AG04449 (cell line): ENCODE data around the gene GIT2.
"Not testable (repeated sequence)": the region's sequence is repeated elsewhere in the genome, so short reads cannot be mapped to it uniquely, and the experiment has no call there.

ENCODE experiments used
- CTCF ChIA-PET: fragments of 350-600 bp; formaldehyde crosslinking; extraction: SDS; loops from one replicate; lab custom pipeline; 2021; ENCODE audit warnings: antibody characterized with exemption; lab: Yijun Ruan, JAX
- POLR2A ChIA-PET: fragments of 400-600, 350-600 bp; formaldehyde crosslinking; extraction: SDS; loops from one replicate; lab custom pipeline; 2020; ENCODE audit warnings: antibody characterized with exemption, inconsistent platforms; lab: Yijun Ruan, JAX
- DNase-seq: peaks from one replicate; pipeline ENCODE4 v3.0.0-alpha.2; 2010; ENCODE audit warnings: low read depth, low spot score
- H3K4me3 ChIP-seq: 2 replicates; pipeline ENCODE4 v1.5.1; 2011; ENCODE audit warnings: low read depth, mild to moderate bottlenecking, control low read depth, low read length
- TF ChIP-seq, protein P1 (sequence below): IDR thresholded peaks from one replicate; pipeline ENCODE4 v1.5.1; 2011; ENCODE audit warnings: mild to moderate bottlenecking, moderate library complexity, low read length, control low read depth, inconsistent platforms; ENCODE audit not compliant: insufficient read depth; ENCODE audit errors: missing control alignments

The GIT2 gene

GRCh38 chr12:109897029-109897428 lies 99.1 kb downstream of the GIT2 start:
- CTCF ChIA-PET: interaction anchor here (2.2 kb wide), 1 partner anchor 92 kb away, joined by 9 read pairs; no protein-coding TSS in a partner anchor
- DNase-seq: no peak
- POLR2A ChIA-PET: no interaction called here
- TF ChIP-seq, protein P1, sequence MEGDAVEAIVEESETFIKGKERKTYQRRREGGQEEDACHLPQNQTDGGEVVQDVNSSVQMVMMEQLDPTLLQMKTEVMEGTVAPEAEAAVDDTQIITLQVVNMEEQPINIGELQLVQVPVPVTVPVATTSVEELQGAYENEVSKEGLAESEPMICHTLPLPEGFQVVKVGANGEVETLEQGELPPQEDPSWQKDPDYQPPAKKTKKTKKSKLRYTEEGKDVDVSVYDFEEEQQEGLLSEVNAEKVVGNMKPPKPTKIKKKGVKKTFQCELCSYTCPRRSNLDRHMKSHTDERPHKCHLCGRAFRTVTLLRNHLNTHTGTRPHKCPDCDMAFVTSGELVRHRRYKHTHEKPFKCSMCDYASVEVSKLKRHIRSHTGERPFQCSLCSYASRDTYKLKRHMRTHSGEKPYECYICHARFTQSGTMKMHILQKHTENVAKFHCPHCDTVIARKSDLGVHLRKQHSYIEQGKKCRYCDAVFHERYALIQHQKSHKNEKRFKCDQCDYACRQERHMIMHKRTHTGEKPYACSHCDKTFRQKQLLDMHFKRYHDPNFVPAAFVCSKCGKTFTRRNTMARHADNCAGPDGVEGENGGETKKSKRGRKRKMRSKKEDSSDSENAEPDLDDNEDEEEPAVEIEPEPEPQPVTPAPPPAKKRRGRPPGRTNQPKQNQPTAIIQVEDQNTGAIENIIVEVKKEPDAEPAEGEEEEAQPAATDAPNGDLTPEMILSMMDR: no peak
- H3K4me3 ChIP-seq: no peak overlapping the region

GRCh38 chr12:109896188-109896587 lies 100.0 kb downstream of the GIT2 start:
- no peak for DNase-seq
- TF ChIP-seq, protein P1: no peak
- no peak overlapping the region for H3K4me3 ChIP-seq
- POLR2A ChIA-PET: no interaction called here
- CTCF ChIA-PET: interaction anchor here (0.9 to 1.7 kb wide), 3 partner anchors 9 to 51 kb away, joined by 3 to 4 read pairs (median 3); no protein-coding TSS in a partner anchor

DNA sequence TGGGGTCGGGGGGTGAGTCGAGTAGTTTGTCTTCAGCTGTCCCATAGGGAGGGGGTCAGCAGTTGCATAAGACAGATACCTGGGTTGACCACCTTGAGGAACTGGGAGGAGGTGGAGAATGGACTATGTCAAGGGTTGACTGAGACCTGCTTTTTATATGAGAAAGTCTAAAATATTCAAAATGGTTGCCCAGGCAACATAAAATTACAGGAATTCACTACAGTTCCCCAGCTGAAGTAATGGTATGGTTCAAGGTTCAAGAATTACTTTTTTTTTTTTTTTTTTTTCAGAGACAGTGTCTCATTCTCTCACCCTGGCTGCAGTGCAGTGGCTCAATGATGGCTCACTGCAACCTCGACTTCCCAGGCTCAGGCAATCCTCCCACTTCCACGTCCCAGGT lies 101.2 kb downstream of the GIT2 start:
- ChIA-PET POLR2A (interaction anchor here (0.5 kb wide), 1 partner anchor 46 kb away, joined by 4 read pairs; no protein-coding TSS in a partner anchor), CTCF (interaction anchor here (1.2 to 1.7 kb wide), 2 partner anchors 7 to 50 kb away, joined by 3 to 4 read pairs; no protein-coding TSS in a partner anchor)
- TF ChIP-seq, protein P1: no peak
- no peak for DNase-seq
- H3K4me3 ChIP-seq: no peak overlapping the region

DNA sequence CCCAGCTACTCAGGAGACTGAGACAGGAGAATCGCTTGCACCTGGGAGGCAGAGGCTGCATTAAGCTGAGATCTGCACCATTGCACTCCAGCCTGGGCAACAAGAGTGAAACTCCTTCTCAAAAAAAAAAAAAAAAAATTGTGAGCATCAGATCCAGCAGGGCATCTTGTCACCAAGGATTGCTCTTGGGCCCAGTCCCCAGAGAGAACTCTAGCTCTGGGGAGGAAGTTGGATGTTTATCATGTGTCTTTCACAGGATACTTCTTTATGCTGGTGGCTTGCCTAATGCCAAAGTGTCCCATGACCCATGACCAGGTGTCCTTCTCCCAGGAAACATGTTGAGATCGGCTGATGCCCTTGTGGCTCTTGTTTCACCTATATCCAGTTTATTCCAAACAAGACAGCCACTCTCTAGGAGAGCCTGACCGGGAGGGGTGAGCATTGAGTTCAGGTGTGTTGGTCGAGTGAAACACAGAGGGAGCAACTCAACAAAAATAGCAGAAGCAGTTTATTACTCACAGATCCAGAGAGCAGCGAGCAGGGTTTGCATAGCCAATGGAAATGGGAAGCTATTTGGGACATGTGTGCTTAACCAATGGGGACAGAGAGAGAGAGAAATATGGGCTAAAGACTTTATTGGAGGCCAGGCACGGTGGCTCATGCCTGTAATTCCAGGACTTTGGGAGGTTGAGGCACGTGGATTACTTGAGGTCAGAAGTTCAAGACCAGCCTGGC lies 102.7 kb downstream of the GIT2 start:
- DNase-seq: no peak
- no peak overlapping the region for H3K4me3 ChIP-seq
- ChIA-PET POLR2A (no interaction called here), CTCF (no interaction called here)
- TF ChIP-seq, protein P1: no peak

DNA sequence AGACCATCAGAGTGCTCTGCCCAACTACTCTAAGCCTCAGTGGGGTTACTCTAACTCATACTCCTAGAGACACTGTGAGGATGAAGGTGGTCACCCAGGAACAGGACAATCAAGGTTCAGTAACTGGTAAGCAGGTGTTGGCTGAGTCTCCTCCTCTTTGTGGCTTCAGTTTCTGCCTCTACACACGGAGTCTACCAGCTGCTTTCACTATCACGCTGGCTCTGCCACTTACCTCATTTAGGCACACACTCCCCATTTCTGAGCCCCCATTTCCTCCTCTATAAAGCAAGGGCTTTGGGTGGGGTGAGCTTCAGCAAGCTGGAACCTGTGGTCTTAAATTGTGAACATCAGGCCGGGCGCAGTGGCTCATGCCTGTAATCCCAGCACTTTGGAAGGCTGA lies 103.4 kb downstream of the GIT2 start:
- TF ChIP-seq, protein P1: no peak
- DNase-seq: no peak
- POLR2A ChIA-PET: no interaction called here
- no peak overlapping the region for H3K4me3 ChIP-seq
- CTCF ChIA-PET: no interaction called here

- ChIA-PET POLR2A (no interaction called here), CTCF (interaction anchor here (1.0 kb wide), 2 partner anchors 35 to 47 kb away, joined by 3 to 4 read pairs; no protein-coding TSS in a partner anchor)
- DNase-seq: no peak
- TF ChIP-seq, protein P1: no peak
- no peak overlapping the region for H3K4me3 ChIP-seq
These were observed 103.9 kb downstream of the GIT2 start for GRCh38 chr12:109892165-109892715.

DNA sequence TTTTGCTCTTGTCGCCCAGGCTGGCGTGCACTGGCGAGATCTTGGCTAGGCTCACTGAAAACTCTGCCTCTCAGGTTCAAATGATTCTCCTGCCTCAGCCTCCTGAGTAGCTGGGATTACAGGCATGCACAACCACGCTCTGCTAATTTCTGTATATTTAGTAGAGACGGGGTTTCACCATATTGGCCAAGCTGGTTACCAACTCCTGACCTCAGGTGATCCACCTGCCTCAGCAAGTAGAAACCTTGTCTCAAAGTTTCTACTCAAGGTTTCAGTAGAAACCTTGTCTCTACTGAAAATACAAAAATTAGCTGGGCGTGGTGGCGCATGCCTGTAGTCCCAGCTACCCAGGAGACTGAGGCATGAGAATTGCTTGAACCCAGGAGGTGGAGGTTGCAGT lies 104.4 kb downstream of the GIT2 start:
- POLR2A ChIA-PET, DNase-seq, H3K4me3 ChIP-seq: not testable (repeated sequence)
- CTCF ChIA-PET: interaction anchor here (1.0 kb wide), 2 partner anchors 35 to 46 kb away, joined by 3 to 4 read pairs; no protein-coding TSS in a partner anchor
